Cardiac muscle cell (in vitro differentiated cells and primary cell): ENCODE data around the gene FKBP5. TPM values are rescaled to one million over a fixed set of nuclear protein-coding genes. Genes with fewer than 3 reads are reported as not detected.

ENCODE experiments used
- DNase-seq, 2 donors: peaks; one replicate each; pipeline versions ENCODE4 v3.0.0 to v3.0.0-alpha.2; 2010 to 2017; ENCODE audit warnings: low read depth in 1 of 2, low spot score in 1 of 2
- H3K27ac ChIP-seq: fragments of 200-600 bp; sonication (generic); 2 replicates; pipeline ENCODE4 v1.5.1; 2016
- H3K27me3 ChIP-seq: fragments of 200-600 bp; sonication (generic); 2 replicates; pipeline ENCODE4 v1.6.0; 2016; ENCODE audit warnings: control low read depth
- H3K36me3 ChIP-seq: fragments of 200-600 bp; sonication (generic); 2 replicates; pipeline ENCODE4 v1.5.1; 2016; ENCODE audit warnings: control low read depth
- H3K4me1 ChIP-seq: fragments of 200-600 bp; sonication (generic); 2 replicates; pipeline ENCODE4 v1.8.1; 2017; ENCODE audit warnings: low read depth, mild to moderate bottlenecking, mixed run types
- H3K4me3 ChIP-seq: fragments of 200-600 bp; sonication (generic); 2 replicates; pipeline ENCODE4 v1.5.1; 2016; ENCODE audit warnings: mild to moderate bottlenecking
- H3K9me3 ChIP-seq: fragments of 200-600 bp; sonication (generic); 2 replicates; pipeline ENCODE4 v1.5.1; 2017; ENCODE audit warnings: low read depth, mild to moderate bottlenecking, control low read depth
- CTCF ChIP-seq: IDR thresholded peaks from 2 replicates; pipeline ENCODE4 v1.5.1; 2012; ENCODE audit warnings: low read depth, mild to moderate bottlenecking, low read length
- polyA plus RNA-seq: library from polyadenylated mRNA; unstranded; fragments of >200 nt; fragmentation: Nextera tagmentation; extraction: Ambion mirVana; gene quantifications from 2 replicates; pipeline ENCODE4 v1.2.1, GENCODE V29; 2016
- total RNA-seq: library from RNA; depleted of rRNA; stranded (reverse); fragments of >200 nt; gene quantifications from 2 replicates; pipeline ENCODE4 v1.2.3, GENCODE V29; 2016

Gene FKBP5
- total and polyA plus RNA-seq, 2 experiments from 2014 or later: 32.4 to 53.0 TPM

DNA sequence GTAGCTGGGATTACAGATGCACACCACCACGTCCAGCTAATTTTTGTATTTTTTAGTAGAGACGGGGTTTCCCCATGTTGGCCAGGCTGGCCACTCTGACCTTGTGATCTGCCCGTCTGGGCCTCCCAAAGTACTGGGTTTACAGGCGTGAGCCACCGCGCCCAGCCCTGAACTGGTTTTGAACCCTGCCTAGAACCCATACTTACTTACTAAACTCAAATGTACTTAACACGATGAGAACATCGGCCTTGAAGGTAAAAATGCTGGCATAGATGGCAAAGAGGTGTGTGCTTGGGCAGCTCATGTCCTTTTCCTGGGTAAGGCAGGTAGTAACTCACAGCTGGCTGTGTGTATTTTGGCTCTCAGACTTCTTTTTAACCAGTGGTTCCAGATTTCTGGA, 44.9 kb upstream of the FKBP5 start:
- Histone ChIP-seq H3K4me3 (no peak overlapping the region), H3K27ac (no peak overlapping the region), H3K9me3 (no peaks in the 10 kb centered on the region), H3K36me3 (no peaks in the 10 kb centered on the region), H3K27me3 (no peaks in the 10 kb centered on the region), H3K4me1 (peaks cover 16% of the 10 kb centered on the region)
- TF ChIP-seq CTCF: no peak
- DNase-seq: no peak

DNA sequence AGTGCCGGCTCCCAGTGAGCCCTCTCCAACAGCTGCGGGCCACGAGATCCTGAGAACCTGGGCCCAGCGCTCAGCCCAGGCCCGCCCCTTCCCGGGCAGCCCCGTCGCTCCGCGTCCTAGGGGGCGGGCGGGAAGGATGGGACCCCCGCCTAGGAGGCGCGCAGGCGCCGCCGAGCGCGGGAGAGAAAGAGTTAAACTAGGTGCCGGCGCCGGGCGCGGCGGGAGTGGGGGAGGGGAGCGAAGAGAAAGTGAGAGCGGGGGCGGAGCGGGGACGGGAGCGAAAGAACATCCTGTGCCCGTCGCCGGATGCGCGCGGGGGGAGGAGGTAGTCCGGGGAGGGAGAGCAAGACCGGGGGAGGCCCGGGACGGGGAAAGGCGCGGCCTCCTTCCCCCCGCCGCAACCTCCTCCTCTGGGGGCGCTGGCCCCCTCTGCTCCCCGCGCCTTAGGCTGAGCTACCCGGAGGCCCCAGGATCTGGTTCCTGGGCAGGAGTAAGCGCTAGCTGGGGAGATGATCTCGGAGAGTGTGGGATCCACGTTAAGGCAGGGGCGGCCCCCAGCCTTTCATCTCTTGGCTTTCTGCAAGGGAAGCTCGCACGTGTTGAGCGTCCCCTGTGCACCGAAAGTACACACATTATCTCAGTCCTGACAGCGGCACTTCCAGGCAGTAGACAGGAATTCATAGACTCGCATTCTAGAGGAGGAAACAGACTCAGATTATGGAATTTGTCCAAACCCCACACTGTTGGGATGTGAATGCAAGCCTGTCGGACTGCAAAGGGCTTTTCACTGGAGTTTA, 43.2 kb upstream of the FKBP5 start:
- Histone ChIP-seq H3K4me1 (peaks cover 22% of the 10 kb centered on the region), H3K9me3 (no peaks in the 10 kb centered on the region), H3K27ac (peak overlapping the region; percentile 88), H3K27me3 (no peaks in the 10 kb centered on the region), H3K4me3 (peak overlapping the region; percentile 40), H3K36me3 (no peaks in the 10 kb centered on the region)
- DNase-seq: peak; percentile 91 to 99
- TF ChIP-seq CTCF: no peak

- Histone ChIP-seq H3K9me3 (no peaks in the 10 kb centered on the region), H3K27ac (peak overlapping the region; percentile 88), H3K36me3 (no peaks in the 10 kb centered on the region), H3K4me1 (peaks cover 27% of the 10 kb centered on the region), H3K27me3 (no peaks in the 10 kb centered on the region), H3K4me3 (peak overlapping the region; percentile 40)
- no peak for TF ChIP-seq CTCF
- DNase-seq: peak; percentile 94 to 95
Observed at GRCh38 chr6:35731414-35731735, 42.7 kb upstream of the FKBP5 start.

DNA sequence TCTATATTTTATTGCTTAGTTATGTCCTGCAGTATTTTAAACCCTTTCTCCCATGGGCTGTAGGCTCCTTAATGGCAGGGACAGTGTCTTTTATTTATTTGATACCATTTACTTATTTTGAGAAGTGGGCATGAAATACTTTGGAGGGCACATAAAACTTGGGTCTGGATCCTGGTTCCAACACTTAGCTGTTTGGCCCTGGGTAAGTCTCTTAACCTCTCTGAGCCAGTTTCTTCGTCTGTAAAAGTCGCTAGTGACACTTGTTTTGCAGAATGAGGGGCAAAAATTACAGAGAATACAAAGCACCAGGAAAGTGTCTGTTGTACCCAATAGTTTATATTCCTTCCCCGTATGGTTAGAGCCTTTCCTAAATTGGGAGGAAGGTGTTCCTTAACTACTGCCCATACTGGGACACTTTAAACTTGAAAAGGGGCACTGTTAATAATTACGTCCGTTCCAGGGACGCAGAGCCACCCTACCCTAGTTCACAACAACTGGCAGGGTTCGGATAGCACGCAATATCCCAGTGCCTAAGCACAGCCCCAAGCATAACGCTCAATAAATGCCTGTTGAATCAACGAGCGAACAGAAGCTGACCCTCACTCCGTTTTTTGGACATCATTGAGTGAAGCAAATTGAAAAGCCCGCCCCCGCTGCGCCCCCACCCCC, 42.2 kb upstream of the FKBP5 start:
- no peak for TF ChIP-seq CTCF
- Histone ChIP-seq H3K4me1 (peaks cover 27% of the 10 kb centered on the region), H3K9me3 (no peaks in the 10 kb centered on the region), H3K27me3 (no peaks in the 10 kb centered on the region), H3K36me3 (no peaks in the 10 kb centered on the region), H3K27ac (peak overlapping the region; percentile 74), H3K4me3 (peak overlapping the region; percentile 40)
- DNase-seq: no peak

GRCh38 chr6:35729722-35730121, 41.0 kb upstream of the FKBP5 start:
- H3K4me3 ChIP-seq: no peak overlapping the region
- H3K4me1 ChIP-seq: peaks cover 35% of the 10 kb centered on the region
- no peaks in the 10 kb centered on the region for H3K36me3 ChIP-seq
- DNase-seq: no peak
- H3K9me3 ChIP-seq: no peaks in the 10 kb centered on the region
- no peaks in the 10 kb centered on the region for H3K27me3 ChIP-seq
- H3K27ac ChIP-seq: no peak overlapping the region
- no peak for TF ChIP-seq CTCF
